Thymus (tissue), 11 donors: ENCODE measurements around the gene AOX1. TPM values are rescaled to one million over a fixed set of nuclear protein-coding genes. Genes with fewer than 3 reads are reported as not detected.
"Not testable (repeated sequence)": the region's sequence is repeated elsewhere in the genome, so short reads cannot be mapped to it uniquely, and the experiment has no call there.

ENCODE experiments used
- DNase-seq, 9 donors: peaks; one replicate each; pipeline ENCODE4 v3.0.0-alpha.2; 2013; ENCODE audit warnings: low spot score in 9 of 9, low read depth in 6 of 9, missing footprints in 1 of 9
- H3K27ac ChIP-seq, 2 donors: one replicate each; pipeline ENCODE4 v1.5.1; 2013; ENCODE audit warnings: control low read depth in 1 of 2, low read depth in 1 of 2, low read length in 1 of 2, mild to moderate bottlenecking in 1 of 2, moderate library complexity in 1 of 2
- H3K27me3 ChIP-seq, 2 donors: one replicate each; pipeline ENCODE4 v1.5.1; 2013; ENCODE audit warnings: low read length in 1 of 2; ENCODE audit not compliant: control insufficient read depth in 2 of 2, insufficient read depth in 1 of 2
- H3K36me3 ChIP-seq, 2 donors: one replicate each; pipeline ENCODE4 v1.5.1; 2013; ENCODE audit warnings: low read length in 1 of 2, mild to moderate bottlenecking in 1 of 2, moderate library complexity in 1 of 2; ENCODE audit not compliant: control insufficient read depth in 2 of 2, insufficient read depth in 2 of 2
- H3K4me1 ChIP-seq, 2 donors: one replicate each; pipeline ENCODE4 v1.5.1; 2013; ENCODE audit warnings: low read length in 2 of 2; ENCODE audit not compliant: control insufficient read depth in 2 of 2, insufficient read depth in 2 of 2
- H3K4me3 ChIP-seq, 2 donors: one replicate each; pipeline ENCODE4 v1.5.1; 2013; ENCODE audit warnings: low read length in 2 of 2, control low read depth in 1 of 2, mild to moderate bottlenecking in 1 of 2
- H3K9me3 ChIP-seq, 2 donors: one replicate each; pipeline ENCODE4 v1.5.1; 2013; ENCODE audit warnings: low read length in 1 of 2, mild to moderate bottlenecking in 1 of 2; ENCODE audit not compliant: control insufficient read depth in 2 of 2, insufficient read depth in 1 of 2
- WGBS: extraction: QIAGEN DNeasy Blood & Tissue Kit; methylation state at CpG from one replicate; pipeline ENCODE4 v1.1.7; 2013; 5-methylcytosine and 5-hydroxymethylcytosine counted together
- polyA plus RNA-seq: library from polyadenylated mRNA; stranded (reverse); fragments of 200-250 nt; gene quantifications from one replicate; pipeline ENCODE4 v1.2.3, GENCODE V29; 2013
- total RNA-seq: library from RNA; stranded (reverse); fragments of 120-200 nt; gene quantifications from one replicate; pipeline ENCODE4 v1.2.4, GENCODE V29; 2013
- donor health status: healthy.

The AOX1 gene
- total and polyA plus RNA-seq, 2 donors, result 0.42 to 10.7 TPM

GRCh38 chr2:200677721-200678532 is 92.1 kb downstream of the AOX1 start:
- WGBS, result 94% methylated on average over 11 of the region's 11 CpGs
- no peaks in the 10 kb centered on the region for H3K9me3 ChIP-seq
- H3K36me3 ChIP-seq, result no peaks in the 10 kb centered on the region
- DNase-seq, result no peak
- peak overlapping the region in 1 of 2 donors; percentile 59 for H3K27ac ChIP-seq
- H3K4me3 ChIP-seq, result no peak overlapping the region
- no peaks in the 10 kb centered on the region for H3K27me3 ChIP-seq
- peaks cover 23 to 30% of the 10 kb centered on the region in 2 donors for H3K4me1 ChIP-seq

GRCh38 chr2:200679127-200679526 is 93.3 kb downstream of the AOX1 start:
- Histone ChIP-seq H3K4me1 (peaks cover 13 to 18% of the 10 kb centered on the region in 2 donors), H3K4me3 (no peak overlapping the region), H3K9me3 (no peaks in the 10 kb centered on the region), H3K36me3 (no peaks in the 10 kb centered on the region), H3K27me3 (no peaks in the 10 kb centered on the region), H3K27ac (no peak overlapping the region)
- WGBS, result 95% methylated on average over 5 of the region's 5 CpGs
- no peak for DNase-seq

GRCh38 chr2:200679535-200679934 is 93.7 kb downstream of the AOX1 start:
- no peak overlapping the region for H3K27ac ChIP-seq

DNA sequence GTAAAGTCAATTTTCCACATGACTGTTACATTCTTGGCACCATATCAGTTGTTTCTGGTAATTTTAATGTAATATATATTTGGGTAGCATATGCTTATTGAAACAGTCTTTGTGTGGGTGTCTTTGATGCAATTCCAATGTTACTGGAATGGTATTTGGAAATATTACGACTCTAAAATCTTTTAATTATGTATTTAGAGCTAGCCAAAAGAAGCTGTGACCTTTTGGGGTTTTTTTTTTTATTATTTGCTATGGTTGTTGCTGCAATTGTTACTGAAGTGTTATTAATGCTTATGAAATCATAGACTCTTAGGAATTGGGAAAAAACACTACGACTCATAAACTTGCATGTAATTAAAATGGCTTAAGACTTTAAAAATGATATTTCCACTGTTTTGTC is 95.9 kb downstream of the AOX1 start:
- Histone ChIP-seq H3K27ac (no peak overlapping the region), H3K4me3 (no peak overlapping the region), H3K4me1 (peaks cover 10 to 13% of the 10 kb centered on the region in 2 donors), H3K36me3 (no peaks in the 10 kb centered on the region), H3K27me3 (no peaks in the 10 kb centered on the region), H3K9me3 (no peaks in the 10 kb centered on the region)
- WGBS, result 97% methylated on average over 2 of the region's 2 CpGs
- DNase-seq, result no peak

More at GRCh38 chr2:200679535-200679934, 93.7 kb downstream of the AOX1 start:
- 99% methylated on average over 5 of the region's 5 CpGs for WGBS
- peaks cover 13 to 18% of the 10 kb centered on the region in 2 donors for H3K4me1 ChIP-seq
- no peaks in the 10 kb centered on the region for H3K36me3 ChIP-seq
- H3K9me3 ChIP-seq, result no peaks in the 10 kb centered on the region
- DNase-seq, result no peak
- H3K27me3 ChIP-seq, result no peaks in the 10 kb centered on the region
- no peak overlapping the region for H3K4me3 ChIP-seq

DNA sequence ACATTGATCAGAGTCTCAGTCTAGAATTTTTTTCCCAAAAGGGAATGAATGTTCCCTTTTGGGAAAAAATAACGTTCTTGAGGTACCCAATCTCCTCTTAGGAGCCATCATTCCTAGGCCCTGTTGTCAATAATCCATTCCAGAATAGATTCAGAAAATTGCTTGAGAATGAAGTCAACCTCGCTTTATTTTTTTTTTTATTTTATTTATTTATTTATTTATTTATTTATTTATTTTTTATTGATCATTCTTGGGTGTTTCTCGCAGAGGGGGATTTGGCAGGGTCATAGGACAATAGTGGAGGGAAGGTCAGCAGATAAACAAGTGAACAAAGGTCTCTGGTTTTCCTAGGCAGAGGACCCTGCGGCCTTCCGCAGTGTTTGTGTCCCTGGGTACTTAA is 96.6 kb downstream of the AOX1 start:
- not testable (repeated sequence) for H3K4me3 ChIP-seq, H3K27ac ChIP-seq, H3K36me3 ChIP-seq, H3K4me1 ChIP-seq, H3K9me3 ChIP-seq, DNase-seq, H3K27me3 ChIP-seq
- 97% methylated on average over 3 of the region's 5 CpGs for WGBS

DNA sequence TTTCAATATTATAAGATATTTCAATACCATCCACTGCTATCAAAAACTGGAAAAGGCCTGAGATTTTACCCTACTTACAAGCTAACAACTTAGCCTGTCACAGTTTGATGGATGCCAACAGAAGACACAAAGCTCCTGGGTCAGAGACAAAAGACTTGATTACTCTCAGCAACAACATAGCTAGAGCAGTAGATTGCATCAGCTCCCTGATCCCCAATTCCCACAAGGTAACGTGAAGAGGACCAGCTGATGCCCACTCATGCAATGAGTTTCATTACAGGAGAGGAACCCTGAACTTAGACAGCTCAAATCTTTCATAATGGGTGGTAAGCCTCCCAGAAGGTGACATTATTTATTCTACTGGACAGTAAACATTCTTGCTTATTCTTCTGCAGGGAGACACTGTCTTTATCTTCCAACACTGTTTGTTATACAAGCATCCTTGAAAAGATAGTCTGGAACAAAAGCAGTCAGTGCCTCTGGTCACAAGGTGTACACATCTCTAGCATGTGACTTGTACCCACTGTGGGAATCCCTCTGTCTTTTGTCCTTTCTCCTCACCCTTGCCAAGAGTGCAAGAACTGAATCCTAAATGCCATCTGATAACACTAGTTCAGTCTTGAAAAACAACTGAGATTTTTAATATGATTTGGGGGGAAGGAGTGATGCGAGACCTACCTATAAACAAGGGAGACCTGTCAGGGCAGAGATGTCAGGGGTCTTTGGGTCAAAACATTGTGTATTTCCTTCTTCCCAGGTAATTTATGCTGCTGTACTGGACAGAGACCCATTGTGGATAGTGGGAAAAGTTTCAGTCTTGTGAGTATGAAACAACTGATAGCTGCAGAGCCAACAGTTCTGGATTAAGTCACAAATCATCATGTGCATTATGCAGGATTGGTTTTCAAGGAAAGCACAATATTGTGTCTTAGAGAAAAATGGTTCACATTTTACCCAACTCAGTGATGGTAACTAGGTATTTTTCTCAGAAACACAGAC is 102.4 kb downstream of the AOX1 start:
- Histone ChIP-seq H3K36me3 (no peaks in the 10 kb centered on the region), H3K27ac (no peak overlapping the region), H3K9me3 (no peaks in the 10 kb centered on the region), H3K27me3 (no peaks in the 10 kb centered on the region), H3K4me3 (no peak overlapping the region), H3K4me1 (peaks cover 10 to 14% of the 10 kb centered on the region in 2 donors)
- no peak for DNase-seq
- 97% methylated on average over 2 of the region's 2 CpGs for WGBS

GRCh38 chr2:200689115-200689514 is 103.3 kb downstream of the AOX1 start:
- Histone ChIP-seq H3K27me3 (no peaks in the 10 kb centered on the region), H3K4me3 (no peak overlapping the region), H3K27ac (peak overlapping the region in 1 of 2 donors; percentile 20), H3K4me1 (peaks cover 18 to 23% of the 10 kb centered on the region in 2 donors), H3K36me3 (no peaks in the 10 kb centered on the region), H3K9me3 (no peaks in the 10 kb centered on the region)
- WGBS, result 58% methylated on average over 3 of the region's 3 CpGs
- DNase-seq, result no peak

GRCh38 chr2:200693836-200694470 is 108.1 kb downstream of the AOX1 start:
- Histone ChIP-seq H3K36me3 (no peaks in the 10 kb centered on the region), H3K4me1 (peaks cover 34 to 66% of the 10 kb centered on the region in 2 donors), H3K9me3 (no peaks in the 10 kb centered on the region), H3K27me3 (no peaks in the 10 kb centered on the region), H3K27ac (peak overlapping the region; percentile 97 to 99), H3K4me3 (peak overlapping the region; percentile 48 to 67)
- DNase-seq, result no peak
- WGBS, result 66% methylated on average over 4 of the region's 4 CpGs
